K562 (cell line): ENCODE measurements around the gene EIF4E. TPM values are rescaled to one million over a fixed set of nuclear protein-coding genes. Genes with fewer than 3 reads are reported as not detected.

Experiments used
- AFF1 ChIP-seq, 2 experiments: fragments of 450-650 bp; IDR thresholded peaks; 2 replicates each; pipeline ENCODE4 v1.6.1; 2018; ENCODE audit warnings: mild to moderate bottlenecking in 2 of 2, low read depth in 1 of 2; ENCODE audit not compliant: partially characterized antibody in 2 of 2
- FOSL1 ChIP-seq: fragments of 200-800 bp; sonication (Bioruptor generic); conservative IDR thresholded peaks from 2 replicates; pipeline ENCODE4 v1.6.1; 2016; ENCODE audit warnings: missing genetic modification characterization, missing compliant biosample characterization
- MGA ChIP-seq: fragments of 450-650 bp; IDR thresholded peaks from 2 replicates; pipeline ENCODE4 v1.6.1; 2016; ENCODE audit warnings: mild to moderate bottlenecking, moderate library complexity
- MNT ChIP-seq, 2 experiments: fragments of 450-650 bp; conservative IDR thresholded peaks; 2 replicates each; pipeline ENCODE4 v1.6.1; 2017; ENCODE audit warnings: mild to moderate bottlenecking in 2 of 2, moderate library complexity in 2 of 2
- ZNF511 ChIP-seq: sonication (generic); formaldehyde crosslinking; IDR thresholded peaks from 2 replicates; pipeline ENCODE4 v1.8.0; 2022; ENCODE audit warnings: mild to moderate bottlenecking, missing genetic modification reagents
- polyA plus RNA-seq, 8 experiments: library from polyadenylated mRNA; depleted of rRNA in 4 of 8; stranded (reverse) in 5 of 8; unstranded in 3 of 8; fragments of >200 nt; fragmentation: Nextera tagmentation in 2 of 8; fragmentation: Illumina TruSeq in 1 of 8; extraction: Ambion mirVana in 2 of 8; extraction: Trizol in 1 of 8; gene quantifications; 2 replicates each; pipeline versions ENCODE4 v1.2.1 to v1.2.3, GENCODE V29; 2011 to 2014; ENCODE audit warnings: inconsistent platforms in 1 of 8, missing spikeins in 1 of 8
- total RNA-seq, 7 experiments: library from RNA; depleted of rRNA in 6 of 7; stranded (reverse); fragments of >200 nt in 6 of 7; fragmentation: Illumina TruSeq in 2 of 7; extraction: Trizol in 2 of 7; gene quantifications; 2 replicates each; pipeline versions ENCODE4 v1.2.1 to v1.2.3, GENCODE V29; 2011 to 2021; ENCODE audit warnings: low replicate concordance in 1 of 7

The EIF4E gene
- total and polyA plus RNA-seq, 9 of the 15 experiments (the other 6 are each of a cell fraction or from before 2014, with no cell fraction given): 164 to 489 (median 179) TPM

- TF ChIP-seq MGA (no peak; the same call in none of the 2 replicates), AFF1 (IDR thresholded peaks at IDR 0.05; ENCODE audit: low read depth in 1 of 2, partially characterized antibody in 2 of 2) (peak in 1 of 2 experiments; percentile 78), MNT (conservative IDR thresholded peaks at IDR 0.05) (peak; percentile 76 to 86), ZNF511 (peak; percentile 95; the same call in 1 of the 2 replicates), FOSL1 (tag) (no peak)
Measured at GRCh38 chr4:98928505-98929340, at the start of gene EIF4E (continued).
